Immature natural killer cell (primary cell): ENCODE data around the gene DTD2. TPM values are rescaled to one million over a fixed set of nuclear protein-coding genes. Genes with fewer than 3 reads are reported as not detected.

Experiments used
- DNase-seq, 3 donors: peaks; one replicate each; pipeline ENCODE4 v3.0.0; 2022; ENCODE audit warnings: mixed read lengths in 1 of 3
- H3K27ac Mint-ChIP-seq, 6 donors: one replicate each; pipeline ENCODE4 v1.8.0; 2020; ENCODE audit warnings: mixed read lengths in 6 of 6, mild to moderate bottlenecking in 5 of 6, inconsistent platforms in 4 of 6, moderate library complexity in 3 of 6
- H3K27me3 Mint-ChIP-seq, 3 donors: one replicate each; pipeline ENCODE4 v1.8.0; 2020 to 2021; ENCODE audit warnings: low read depth in 3 of 3, mild to moderate bottlenecking in 3 of 3, mixed read lengths in 3 of 3, moderate library complexity in 3 of 3, inconsistent platforms in 1 of 3
- H3K36me3 Mint-ChIP-seq, 3 donors: one replicate each; pipeline ENCODE4 v1.8.0; 2020; ENCODE audit warnings: mixed read lengths in 3 of 3, inconsistent platforms in 2 of 3, mild to moderate bottlenecking in 2 of 3
- H3K4me1 Mint-ChIP-seq, 2 donors: one replicate each; pipeline ENCODE4 v1.8.0; 2020; ENCODE audit warnings: inconsistent platforms in 2 of 2, mild to moderate bottlenecking in 2 of 2, mixed read lengths in 2 of 2, moderate library complexity in 1 of 2
- H3K4me3 Mint-ChIP-seq, 5 donors: one replicate each; pipeline ENCODE4 v1.8.0; 2020; ENCODE audit warnings: mild to moderate bottlenecking in 5 of 5, mixed read lengths in 5 of 5, inconsistent platforms in 3 of 5, moderate library complexity in 3 of 5
- H3K9me3 Mint-ChIP-seq, 6 donors: one replicate each; pipeline ENCODE4 v1.8.0; 2020; ENCODE audit warnings: mild to moderate bottlenecking in 6 of 6, mixed read lengths in 6 of 6, inconsistent platforms in 4 of 6, moderate library complexity in 3 of 6
- polyA plus RNA-seq, 3 donors: library from polyadenylated mRNA; unstranded; fragments of 300-500 nt; fragmentation: Illumina TruSeq; gene quantifications; one replicate each; pipeline ENCODE4 v1.2.3, GENCODE V29; 2021

DTD2 gene
- polyA plus RNA-seq, 3 donors from 2014 or later, result 15.0 to 21.7 (median 16.4) TPM

GRCh38 chr14:31430634-31431264 lies 26.6 kb downstream of the DTD2 start:
- Mint-ChIP-seq H3K4me1 (no peaks in the 10 kb centered on the region), H3K27me3 (peaks cover 0 to 7% (median 0%) of the 10 kb centered on the region in 3 donors), H3K9me3 (no peaks in the 10 kb centered on the region), H3K27ac (no peak overlapping the region), H3K36me3 (peaks cover 0 to 11% (median 5%) of the 10 kb centered on the region in 3 donors), H3K4me3 (no peak overlapping the region)
- DNase-seq, result no peak

GRCh38 chr14:31429791-31430190 lies 27.5 kb downstream of the DTD2 start:
- Mint-ChIP-seq H3K4me3 (no peak overlapping the region), H3K4me1 (no peaks in the 10 kb centered on the region), H3K36me3 (peaks cover 0 to 8% (median 5%) of the 10 kb centered on the region in 3 donors), H3K27ac (no peak overlapping the region), H3K9me3 (no peaks in the 10 kb centered on the region), H3K27me3 (peaks cover 0 to 5% (median 0%) of the 10 kb centered on the region in 3 donors)
- no peak for DNase-seq

GRCh38 chr14:31428011-31428410 lies 29.3 kb downstream of the DTD2 start:
- Mint-ChIP-seq H3K27ac (no peak overlapping the region), H3K27me3 (peaks cover 0 to 5% (median 0%) of the 10 kb centered on the region in 3 donors), H3K36me3 (peaks cover 0 to 8% (median 5%) of the 10 kb centered on the region in 3 donors), H3K4me1 (no peaks in the 10 kb centered on the region), H3K9me3 (no peaks in the 10 kb centered on the region), H3K4me3 (no peak overlapping the region)
- DNase-seq, result no peak

DNA sequence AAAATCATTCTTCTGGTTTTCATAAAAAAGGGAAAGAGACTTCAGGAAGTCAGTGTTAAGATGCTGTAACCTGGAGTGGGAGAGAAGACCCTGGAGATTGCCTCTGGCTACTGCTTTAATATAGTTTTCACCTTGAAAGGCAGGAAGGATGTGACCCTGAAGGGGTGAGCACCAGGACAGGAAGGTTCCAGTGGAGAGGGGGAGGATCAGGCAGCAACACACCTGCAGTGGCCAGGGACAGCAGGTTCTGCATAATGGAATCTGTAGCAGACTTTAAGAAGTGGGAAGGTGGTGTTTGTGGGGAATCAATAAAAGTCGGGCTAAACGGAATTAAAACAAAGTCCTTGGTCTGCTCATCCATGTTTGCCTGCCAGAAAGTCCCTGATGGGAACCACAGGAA lies 30.6 kb downstream of the DTD2 start:
- Mint-ChIP-seq H3K27me3 (peaks cover 0 to 5% (median 0%) of the 10 kb centered on the region in 3 donors), H3K9me3 (no peaks in the 10 kb centered on the region), H3K4me1 (peaks cover under 1 to 2% of the 10 kb centered on the region in 2 donors), H3K27ac (no peak overlapping the region), H3K36me3 (no peaks in the 10 kb centered on the region), H3K4me3 (no peak overlapping the region)
- no peak for DNase-seq

DNA sequence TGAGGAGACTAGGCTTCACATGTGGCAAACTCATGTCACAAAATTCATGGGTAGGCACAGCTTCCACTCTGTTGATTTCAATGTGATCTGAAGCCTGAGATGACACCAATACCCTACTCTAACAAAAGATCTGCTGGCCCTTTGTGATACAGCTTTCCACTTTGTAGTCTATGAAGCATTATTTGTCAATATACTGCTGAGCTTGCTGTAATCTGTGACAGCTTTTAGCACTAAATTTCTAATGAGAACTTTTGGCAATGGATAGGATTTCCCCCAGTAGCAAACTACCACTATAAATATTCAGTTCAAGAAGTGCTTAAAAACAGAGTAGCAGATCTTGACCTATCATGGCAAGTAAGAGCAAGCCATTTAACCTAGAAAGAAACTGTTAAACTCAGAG lies 31.4 kb downstream of the DTD2 start:
- no peaks in the 10 kb centered on the region for H3K9me3 Mint-ChIP-seq
- peaks cover 0 to 5% (median 0%) of the 10 kb centered on the region in 3 donors for H3K27me3 Mint-ChIP-seq
- peaks cover 6 to 8% of the 10 kb centered on the region in 2 donors for H3K4me1 Mint-ChIP-seq
- no peak for DNase-seq
- no peak overlapping the region for H3K4me3 Mint-ChIP-seq
- no peak overlapping the region for H3K27ac Mint-ChIP-seq
- H3K36me3 Mint-ChIP-seq, result no peaks in the 10 kb centered on the region

DNA sequence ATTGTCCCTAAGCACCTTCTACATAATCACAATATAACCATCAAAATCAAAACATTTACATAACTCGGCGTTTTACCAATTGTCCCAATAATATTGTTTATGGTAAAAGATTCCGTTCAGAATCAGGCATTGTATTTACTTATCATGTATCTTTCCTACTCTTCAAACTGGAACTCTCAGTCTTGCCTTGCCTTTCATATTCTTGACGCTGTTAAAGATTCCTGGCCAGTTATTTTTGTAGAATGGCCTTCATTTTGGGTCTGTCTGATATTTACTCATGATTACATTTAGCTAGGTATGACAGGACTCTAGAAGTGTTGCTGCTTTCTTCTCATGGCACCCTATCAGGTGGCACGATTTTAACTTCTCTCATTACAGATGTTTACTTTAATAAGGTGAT lies 36.1 kb downstream of the DTD2 start:
- Mint-ChIP-seq H3K4me1 (peaks cover 20 to 38% of the 10 kb centered on the region in 2 donors), H3K9me3 (no peaks in the 10 kb centered on the region), H3K27ac (peak overlapping the region; percentile 78 to 95 (median 88)), H3K27me3 (peaks cover 1 to 3% (median 2%) of the 10 kb centered on the region in 3 donors), H3K36me3 (no peaks in the 10 kb centered on the region), H3K4me3 (peak overlapping the region; percentile 94 to 98 (median 98))
- no peak for DNase-seq

- H3K27me3 Mint-ChIP-seq, result peaks cover 1 to 3% (median 2%) of the 10 kb centered on the region in 3 donors
- peaks cover 20 to 38% of the 10 kb centered on the region in 2 donors for H3K4me1 Mint-ChIP-seq
- DNase-seq, result peak; percentile 90 to 92 (median 91)
- no peaks in the 10 kb centered on the region for H3K9me3 Mint-ChIP-seq
- H3K4me3 Mint-ChIP-seq, result peak within 1 kb of the TSS; percentile 94 to 98 (median 98)
- peak within 1 kb of the TSS; percentile 85 to 95 (median 92) for H3K27ac Mint-ChIP-seq
- H3K36me3 Mint-ChIP-seq, result no peaks in the 10 kb centered on the region
These were observed 36.8 kb downstream of the DTD2 start, which contains the start of gene HEATR5A for GRCh38 chr14:31420319-31421111. TSS of gene HEATR5A (minus strand) at chr14:31420550. CDS start at chr14:31402975, 17,575 bp downstream.

DNA sequence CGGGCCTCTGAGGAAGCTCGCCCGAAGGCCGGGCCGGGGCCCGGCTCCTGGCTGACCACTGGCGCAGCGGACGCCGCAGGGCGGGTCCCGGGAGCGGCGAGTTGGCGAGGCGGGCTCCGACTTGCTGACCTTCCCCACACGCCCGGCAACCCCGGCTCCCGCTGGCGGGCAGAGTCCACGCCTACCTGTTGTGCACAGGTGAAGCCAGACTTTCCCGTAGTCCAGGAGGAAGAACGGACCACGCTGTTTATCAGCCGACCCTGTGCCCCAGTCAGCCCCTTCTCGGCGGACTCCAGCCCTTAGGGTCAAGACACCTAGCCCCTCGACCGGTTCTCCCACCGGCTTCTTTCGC lies 37.4 kb downstream of the DTD2 start:
- peaks cover 20 to 38% of the 10 kb centered on the region in 2 donors for H3K4me1 Mint-ChIP-seq
- no peaks in the 10 kb centered on the region for H3K9me3 Mint-ChIP-seq
- peak overlapping the region; percentile 28 to 95 (median 92) for H3K27ac Mint-ChIP-seq
- peak overlapping the region; percentile 94 to 98 (median 98) for H3K4me3 Mint-ChIP-seq
- H3K27me3 Mint-ChIP-seq, result peaks cover 1 to 3% (median 2%) of the 10 kb centered on the region in 3 donors
- DNase-seq, result no peak
- no peaks in the 10 kb centered on the region for H3K36me3 Mint-ChIP-seq

DNA sequence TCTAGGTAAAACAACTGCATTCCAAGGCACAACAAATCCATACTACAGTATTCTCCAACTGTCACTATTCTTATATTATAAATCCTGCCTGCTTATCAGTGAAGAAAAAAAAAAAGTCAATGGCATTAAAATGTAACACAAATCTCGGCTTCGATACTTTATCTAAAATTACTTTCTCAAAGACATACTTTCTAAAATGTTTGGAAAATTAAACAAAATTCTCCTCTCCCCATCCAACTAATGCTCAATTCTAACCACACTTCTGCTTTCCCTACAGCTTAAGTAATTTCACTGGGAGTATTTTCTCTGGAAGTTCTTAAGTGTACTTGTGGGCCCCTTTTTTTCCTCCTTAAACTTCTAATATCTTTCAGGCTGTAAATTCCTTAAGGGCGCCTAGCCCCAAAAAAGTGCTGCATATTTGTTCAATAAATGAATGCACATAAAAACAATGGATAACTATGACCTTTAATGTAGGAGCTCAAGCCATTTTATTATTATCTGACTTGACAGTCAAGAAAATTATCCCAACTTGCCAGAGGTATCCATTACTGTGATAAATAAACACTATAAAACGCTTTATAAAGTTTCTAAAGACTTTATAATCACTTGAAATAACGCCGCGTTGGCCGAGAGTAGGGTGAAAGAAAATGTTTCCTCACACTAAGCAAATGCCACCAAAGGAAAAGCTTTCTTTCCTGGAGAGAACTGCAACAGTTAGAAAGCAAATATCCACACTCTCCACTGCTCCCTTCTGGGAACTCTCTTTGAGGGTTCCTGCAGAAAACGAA lies 37.9 kb downstream of the DTD2 start:
- Mint-ChIP-seq H3K9me3 (no peaks in the 10 kb centered on the region), H3K36me3 (no peaks in the 10 kb centered on the region), H3K27me3 (peaks cover 1 to 3% (median 2%) of the 10 kb centered on the region in 3 donors), H3K27ac (peak overlapping the region in 4 of 6 donors; percentile 28 to 55 (median 40)), H3K4me1 (peaks cover 20 to 39% of the 10 kb centered on the region in 2 donors), H3K4me3 (peak overlapping the region; percentile 94 to 98 (median 98))
- no peak for DNase-seq

- Mint-ChIP-seq H3K36me3 (no peaks in the 10 kb centered on the region), H3K4me1 (peaks cover 20 to 46% of the 10 kb centered on the region in 2 donors), H3K27ac (no peak overlapping the region), H3K27me3 (peaks cover 0 to 3% (median 2%) of the 10 kb centered on the region in 3 donors), H3K9me3 (no peaks in the 10 kb centered on the region), H3K4me3 (peak overlapping the region in 3 of 5 donors; percentile 35 to 43 (median 38))
- no peak for DNase-seq
These were observed 38.9 kb downstream of the DTD2 start for GRCh38 chr14:31418440-31418839.

- no peak overlapping the region for H3K27ac Mint-ChIP-seq
These were observed 43.0 kb downstream of the DTD2 start for GRCh38 chr14:31414190-31414833.

DNA sequence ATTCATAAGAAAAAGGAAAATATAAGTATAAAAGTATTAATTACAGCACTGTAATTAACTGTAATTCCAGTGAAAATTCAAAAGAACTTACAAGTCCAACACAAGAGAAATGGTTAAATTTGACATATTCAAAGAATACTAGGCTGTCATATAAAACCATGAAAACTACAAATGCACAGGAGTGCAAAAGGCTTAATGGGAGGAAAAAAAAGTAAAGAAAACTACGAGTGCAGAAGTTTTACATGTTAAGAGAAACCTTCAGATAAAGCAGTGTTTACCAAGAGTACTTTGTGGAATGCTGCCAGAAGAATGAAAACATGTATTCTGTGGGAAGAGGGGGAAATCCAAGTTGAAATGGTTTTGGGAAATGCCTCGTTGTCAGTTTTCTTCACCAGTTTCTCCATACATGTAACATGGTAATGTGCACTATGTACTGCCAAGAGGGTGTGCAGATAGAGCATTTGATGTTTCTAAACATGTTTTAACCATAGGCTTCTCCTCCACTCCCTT lies 46.0 kb downstream of the DTD2 start:
- no peaks in the 10 kb centered on the region for H3K27me3 Mint-ChIP-seq
- no peak overlapping the region for H3K4me3 Mint-ChIP-seq
- H3K27ac Mint-ChIP-seq, result no peak overlapping the region
- peaks cover 0 to 15% of the 10 kb centered on the region in 2 donors for H3K4me1 Mint-ChIP-seq
- H3K9me3 Mint-ChIP-seq, result no peaks in the 10 kb centered on the region
- H3K36me3 Mint-ChIP-seq, result peaks cover 0 to 4% (median 0%) of the 10 kb centered on the region in 3 donors
- DNase-seq, result no peak

More at GRCh38 chr14:31414190-31414833, 43.0 kb downstream of the DTD2 start:
- Mint-ChIP-seq H3K36me3 (peaks cover 0 to 4% (median 0%) of the 10 kb centered on the region in 3 donors), H3K4me1 (peaks cover 7 to 32% of the 10 kb centered on the region in 2 donors), H3K27me3 (peaks cover 0 to 2% (median 0%) of the 10 kb centered on the region in 3 donors), H3K9me3 (no peaks in the 10 kb centered on the region), H3K4me3 (no peak overlapping the region)
- no peak for DNase-seq
